ES-I3 (cell line): ENCODE data around the gene REELD1.

ENCODE experiments used
- H3K36me3 ChIP-seq: 2 replicates; pipeline ENCODE4 v1.6.1; 2013; ENCODE audit warnings: mild to moderate bottlenecking, low read length, control low read depth, moderate library complexity; ENCODE audit not compliant: insufficient read depth
- H3K4me1 ChIP-seq: 2 replicates; pipeline ENCODE4 v1.6.1; 2013; ENCODE audit warnings: mild to moderate bottlenecking, control low read depth, low read length; ENCODE audit not compliant: insufficient read depth
- H3K9ac ChIP-seq: 2 replicates; pipeline ENCODE4 v1.6.1; 2013; ENCODE audit warnings: low read depth, mild to moderate bottlenecking, low read length, moderate library complexity
- H3K9me3 ChIP-seq: 2 replicates; pipeline ENCODE4 v1.6.1; 2013; ENCODE audit warnings: mild to moderate bottlenecking, low read length, moderate library complexity; ENCODE audit not compliant: control insufficient read depth, insufficient read depth

The REELD1 gene

GRCh38 chr4:146214238-146214637 lies at the start of gene REELD1:
REELD1 (plus strand) TSS chr4:146214538; CDS start chr4:146216953, 2,415 bp downstream.
- no peaks in the 10 kb centered on the region for H3K36me3 ChIP-seq
- no peak within 1 kb of the TSS for H3K9ac ChIP-seq
- no peaks in the 10 kb centered on the region for H3K9me3 ChIP-seq
- no peaks in the 10 kb centered on the region for H3K4me1 ChIP-seq

- no peaks in the 10 kb centered on the region for H3K36me3 ChIP-seq
- no peak overlapping the region for H3K9ac ChIP-seq
- no peaks in the 10 kb centered on the region for H3K4me1 ChIP-seq
- H3K9me3 ChIP-seq: peaks cover 6% of the 10 kb centered on the region
Observed at GRCh38 chr4:146165221-146165620, 49.1 kb upstream of the REELD1 start.

GRCh38 chr4:146165840-146166239 lies 48.5 kb upstream of the REELD1 start:
- no peaks in the 10 kb centered on the region for H3K4me1 ChIP-seq
- no peaks in the 10 kb centered on the region for H3K36me3 ChIP-seq
- H3K9ac ChIP-seq: no peak overlapping the region
- peaks cover 6% of the 10 kb centered on the region for H3K9me3 ChIP-seq

GRCh38 chr4:146170149-146170548 lies 44.2 kb upstream of the REELD1 start:
- Histone ChIP-seq H3K36me3 (no peaks in the 10 kb centered on the region), H3K4me1 (no peaks in the 10 kb centered on the region; the same call in 1 of the 2 replicates), H3K9me3 (no peaks in the 10 kb centered on the region), H3K9ac (no peak overlapping the region)

- H3K4me1 ChIP-seq: peaks cover 11% of the 10 kb centered on the region; the same call in 1 of the 2 replicates
Observed at GRCh38 chr4:146175541-146176453, 38.5 kb upstream of the REELD1 start, which contains the start of gene LSM6. LSM6 (plus strand) TSS chr4:146175718; CDS start chr4:146182922, 7,204 bp downstream.

GRCh38 chr4:146176891-146177290 lies 37.4 kb upstream of the REELD1 start:
- peak overlapping the region; percentile 93; the same call in 1 of the 2 replicates for H3K9ac ChIP-seq

More at GRCh38 chr4:146175541-146176453, 38.5 kb upstream of the REELD1 start, which contains the start of gene LSM6:
- Histone ChIP-seq H3K9ac (peak within 1 kb of the TSS; percentile 93), H3K36me3 (no peaks in the 10 kb centered on the region), H3K9me3 (no peaks in the 10 kb centered on the region)

GRCh38 chr4:146178126-146178525 lies 36.2 kb upstream of the REELD1 start:
- H3K9ac ChIP-seq: no peak overlapping the region
- no peaks in the 10 kb centered on the region for H3K9me3 ChIP-seq
- H3K4me1 ChIP-seq: peaks cover 11% of the 10 kb centered on the region; the same call in 1 of the 2 replicates
- no peaks in the 10 kb centered on the region; the same call in 1 of the 2 replicates for H3K36me3 ChIP-seq

More at GRCh38 chr4:146176891-146177290, 37.4 kb upstream of the REELD1 start:
- Histone ChIP-seq H3K9me3 (no peaks in the 10 kb centered on the region), H3K36me3 (no peaks in the 10 kb centered on the region), H3K4me1 (peaks cover 11% of the 10 kb centered on the region; the same call in 1 of the 2 replicates)

- Histone ChIP-seq H3K4me1 (peaks cover 11% of the 10 kb centered on the region; the same call in 1 of the 2 replicates), H3K9ac (no peak overlapping the region), H3K9me3 (no peaks in the 10 kb centered on the region), H3K36me3 (no peaks in the 10 kb centered on the region; the same call in 1 of the 2 replicates)
Observed at GRCh38 chr4:146179784-146180370, 34.5 kb upstream of the REELD1 start.

GRCh38 chr4:146182443-146182842 lies 31.9 kb upstream of the REELD1 start:
- H3K4me1 ChIP-seq: peaks cover 11% of the 10 kb centered on the region; the same call in 1 of the 2 replicates

GRCh38 chr4:146183209-146183608 lies 31.1 kb upstream of the REELD1 start:
- Histone ChIP-seq H3K36me3 (no peaks in the 10 kb centered on the region; the same call in none of the 2 replicates), H3K9me3 (no peaks in the 10 kb centered on the region), H3K9ac (no peak overlapping the region), H3K4me1 (peaks cover 11% of the 10 kb centered on the region; the same call in 1 of the 2 replicates)

More at GRCh38 chr4:146182443-146182842, 31.9 kb upstream of the REELD1 start:
- Histone ChIP-seq H3K36me3 (no peaks in the 10 kb centered on the region; the same call in none of the 2 replicates), H3K9me3 (no peaks in the 10 kb centered on the region), H3K9ac (no peak overlapping the region)

GRCh38 chr4:146186041-146186440 lies 28.3 kb upstream of the REELD1 start:
- no peaks in the 10 kb centered on the region for H3K9me3 ChIP-seq
- H3K9ac ChIP-seq: no peak overlapping the region
- H3K4me1 ChIP-seq: no peaks in the 10 kb centered on the region
- H3K36me3 ChIP-seq: peaks cover 13% of the 10 kb centered on the region

GRCh38 chr4:146186596-146186995 lies 27.7 kb upstream of the REELD1 start:
- Histone ChIP-seq H3K4me1 (no peaks in the 10 kb centered on the region), H3K9ac (no peak overlapping the region), H3K9me3 (no peaks in the 10 kb centered on the region), H3K36me3 (peaks cover 13% of the 10 kb centered on the region)

- H3K9ac ChIP-seq: no peak overlapping the region
- H3K36me3 ChIP-seq: peaks cover 13% of the 10 kb centered on the region
- H3K9me3 ChIP-seq: no peaks in the 10 kb centered on the region
- H3K4me1 ChIP-seq: no peaks in the 10 kb centered on the region
Observed at GRCh38 chr4:146190456-146190855, 23.9 kb upstream of the REELD1 start.

GRCh38 chr4:146191766-146192458 lies 22.4 kb upstream of the REELD1 start:
- Histone ChIP-seq H3K9me3 (no peaks in the 10 kb centered on the region), H3K36me3 (peaks cover 13% of the 10 kb centered on the region), H3K4me1 (no peaks in the 10 kb centered on the region), H3K9ac (no peak overlapping the region)
